HEK293 (cell line): ENCODE measurements around the gene DHX40.

ENCODE experiments used
- GLI4 ChIP-seq: fragments of 450-650 bp; formaldehyde crosslinking; IDR thresholded peaks from 2 replicates; pipeline ENCODE4 v1.5.1; 2016; ENCODE audit warnings: missing biosample characterization, missing genetic modification characterization
- ZBTB1 ChIP-seq: fragments of 450-650 bp; formaldehyde crosslinking; IDR thresholded peaks from 2 replicates; pipeline ENCODE4 v1.5.1; 2016; ENCODE audit warnings: missing biosample characterization, missing genetic modification characterization
- ZBTB44 ChIP-seq: fragments of 450-650 bp; IDR thresholded peaks from 2 replicates; pipeline ENCODE4 v1.5.1; 2018; ENCODE audit warnings: missing biosample characterization, mild to moderate bottlenecking, missing genetic modification characterization
- ZNF211 ChIP-seq: fragments of 450-650 bp; formaldehyde crosslinking; IDR thresholded peaks from 2 replicates; pipeline ENCODE4 v1.5.1; 2016; ENCODE audit warnings: low read depth, missing biosample characterization, missing genetic modification characterization
- ZNF223 ChIP-seq: fragments of 450-650 bp; formaldehyde crosslinking; IDR thresholded peaks from 2 replicates; pipeline ENCODE4 v1.5.1; 2016; ENCODE audit warnings: missing biosample characterization, missing genetic modification characterization
- ZNF391 ChIP-seq: fragments of 450-650 bp; formaldehyde crosslinking; IDR thresholded peaks from 2 replicates; pipeline ENCODE4 v1.5.1; 2016; ENCODE audit warnings: low read depth, missing biosample characterization, missing genetic modification characterization, borderline replicate concordance
- ZNF843 ChIP-seq: fragments of 450-650 bp; formaldehyde crosslinking; IDR thresholded peaks from 2 replicates; pipeline ENCODE4 v1.5.1; 2016; ENCODE audit warnings: missing biosample characterization, missing genetic modification characterization

GRCh38 chr17:59634632-59635541 is 69.5 kb downstream of the DHX40 start:
- no peak for TF ChIP-seq GLI4
- TF ChIP-seq ZNF223 = no peak
- no peak for TF ChIP-seq ZBTB1
- no peak for TF ChIP-seq ZNF211
- no peak for TF ChIP-seq ZNF391 (tag by site-specific recombination)
- no peak for TF ChIP-seq ZBTB44 (tag by site-specific recombination)
- TF ChIP-seq ZNF843 (tag by site-specific recombination) = no peak
